ENCODE results near the gene SPIN1.

GRCh38 chr9:88398016-88398415 lies 9.8 kb downstream of the SPIN1 start:
- TF ChIP-seq EZH2phosphoT487 (IDR thresholded peaks at IDR 0.05; ENCODE audit: insufficient read depth, low read depth) (no peak), EZH2 (IDR thresholded peaks at IDR 0.05; ENCODE audit: insufficient read depth, poor library complexity, severe bottlenecking) (no peak)

Data from GM23248 (cell line).